Psoas muscle (tissue), 8 donors: Measurements from ENCODE around the gene OPTC. TPM values are rescaled to one million over a fixed set of nuclear protein-coding genes. Genes with fewer than 3 reads are reported as not detected.

ENCODE experiments used
- ATAC-seq, 4 donors: fragments of 200-7000 bp; cut with Tn5 transposase; one replicate each; pipeline ENCODE4 v1.9.1; 2020; ENCODE audit warnings: moderate library complexity in 3 of 4, mild to moderate bottlenecking in 2 of 4
- DNase-seq, 2 donors: peaks; one replicate each; pipeline ENCODE4 v3.0.0-alpha.2; 2020
- H3K27ac ChIP-seq: fragments of 200-600 bp; one replicate; pipeline ENCODE4 v1.8.0; 2022
- H3K27me3 ChIP-seq, 3 donors: fragments of 200-600 bp in 1 of 3; one replicate each; pipeline versions ENCODE4 v1.6.1 to v1.8.0; 2013 to 2022; ENCODE audit warnings: low read length in 2 of 3, mild to moderate bottlenecking in 2 of 3, moderate library complexity in 1 of 3; ENCODE audit not compliant: insufficient read depth in 3 of 3
- H3K36me3 ChIP-seq, 2 donors: fragments of 200-600 bp in 1 of 2; one replicate each; pipeline versions ENCODE4 v1.6.1 to v1.8.0; 2013 to 2022; ENCODE audit warnings: low read depth in 1 of 2, mild to moderate bottlenecking in 1 of 2, moderate library complexity in 1 of 2; ENCODE audit not compliant: insufficient read depth in 1 of 2
- H3K4me1 ChIP-seq: fragments of 200-600 bp; one replicate; pipeline ENCODE4 v1.8.0; 2022
- H3K4me3 ChIP-seq: fragments of 200-600 bp; one replicate; pipeline ENCODE4 v1.8.0; 2022; ENCODE audit warnings: mild to moderate bottlenecking
- H3K9me3 ChIP-seq: fragments of 200-600 bp; one replicate; pipeline ENCODE4 v1.8.0; 2022
- CTCF ChIP-seq: fragments of 200-600 bp; IDR thresholded peaks from one replicate; pipeline ENCODE4 v1.8.0; 2022; ENCODE audit warnings: antibody characterized with exemption
- WGBS, 3 donors: extraction: QIAGEN DNeasy Blood & Tissue Kit; methylation state at CpG; one replicate each; pipeline versions ENCODE4 v1.1.6 to v1.1.7; 2013; 5-methylcytosine and 5-hydroxymethylcytosine counted together
- intact Hi-C, 2 donors: fragments of 100-400 bp; cut with DNase I; formaldehyde crosslinking; loops; one replicate each; pipeline versions ENCODE4 v1.11.0 to v1.14.2; 2022
- polyA plus RNA-seq, 3 donors: library from polyadenylated mRNA; stranded (reverse); fragments of 200-250 nt; gene quantifications; one replicate each; pipeline ENCODE4 v1.2.3, GENCODE V29; 2013
- total RNA-seq, 4 donors: library from RNA; stranded (reverse); fragmentation: NEBNext Ultra II Directional in 2 of 4; extraction: Animal tissue kit (Norgen Biotek cat#: 25700) in 2 of 4; gene quantifications; one replicate each; pipeline versions ENCODE4 v1.2.1 to v1.2.4, GENCODE V29; 2021 to 2023
- donor health status: healthy with polysubstance abuse.
- donor health status: DM: no; HTN: no; CAD: no; lungs with moderate emphysema.
- donor health status: Bipolar disorder and iron deficiency.
- donor health status: healthy.
- donor health status: DM: yes; HTN: yes; CAD: no.
- donor health status: DM: no; HTN: no; CAD: no.
- donor health status: DM: no; HTN: no; CAD: no.
- donor health status: DM: yes; HTN: yes; CAD: no.

Gene OPTC
- total and polyA plus RNA-seq, 7 donors = not detected

- DNase-seq (no peak), ATAC-seq (no peak)
- no peaks in the 10 kb centered on the region for H3K9me3 ChIP-seq
- intact Hi-C loops = no loop called here
- H3K4me3 ChIP-seq = no peak overlapping the region
- no peak overlapping the region for H3K27ac ChIP-seq
- TF ChIP-seq CTCF = no peak
- H3K4me1 ChIP-seq = peaks cover 6% of the 10 kb centered on the region
- WGBS, 3 donors = 94 to 100% (median 95%) methylated on average over 1 of the region's 1 CpG
- no peaks in the 10 kb centered on the region for H3K36me3 ChIP-seq
- no peaks in the 10 kb centered on the region for H3K27me3 ChIP-seq
These were observed 56.9 kb downstream of the OPTC start for GRCh38 chr1:203550846-203551245.

- intact Hi-C loops = no loop called here
- ATAC-seq (no peak), DNase-seq (no peak)
- H3K9me3 ChIP-seq = no peaks in the 10 kb centered on the region
- no peaks in the 10 kb centered on the region for H3K36me3 ChIP-seq
- no peak overlapping the region for H3K4me3 ChIP-seq
- H3K4me1 ChIP-seq = peaks cover 14% of the 10 kb centered on the region
- TF ChIP-seq CTCF = no peak
- 96 to 98% (median 98%) methylated on average over 5 of the region's 5 CpGs for WGBS, 3 donors
- no peaks in the 10 kb centered on the region for H3K27me3 ChIP-seq
- no peak overlapping the region for H3K27ac ChIP-seq
These were observed 57.6 kb downstream of the OPTC start for GRCh38 chr1:203551550-203551949.

GRCh38 chr1:203553496-203553895 lies 59.5 kb downstream of the OPTC start:
- TF ChIP-seq CTCF = no peak
- H3K27ac ChIP-seq = no peak overlapping the region
- H3K4me3 ChIP-seq = no peak overlapping the region
- H3K4me1 ChIP-seq = peaks cover 30% of the 10 kb centered on the region
- intact Hi-C loops = no loop called here
- H3K9me3 ChIP-seq = no peaks in the 10 kb centered on the region
- 92 to 95% (median 93%) methylated on average over 4 of the region's 4 CpGs for WGBS, 3 donors
- DNase-seq = no peak
- H3K36me3 ChIP-seq = no peaks in the 10 kb centered on the region
- ATAC-seq = no peak
- no peaks in the 10 kb centered on the region for H3K27me3 ChIP-seq

GRCh38 chr1:203554071-203554470 lies 60.1 kb downstream of the OPTC start:
- DNase-seq (no peak), ATAC-seq (no peak)
- Histone ChIP-seq H3K9me3 (no peaks in the 10 kb centered on the region), H3K4me3 (no peak overlapping the region), H3K4me1 (peaks cover 36% of the 10 kb centered on the region), H3K36me3 (no peaks in the 10 kb centered on the region), H3K27ac (no peak overlapping the region), H3K27me3 (no peaks in the 10 kb centered on the region)
- 86 to 91% (median 90%) methylated on average over 3 of the region's 3 CpGs for WGBS, 3 donors
- TF ChIP-seq CTCF = no peak
- intact Hi-C loops = no loop called here

GRCh38 chr1:203555076-203555475 lies 61.1 kb downstream of the OPTC start:
- 63 to 70% (median 66%) methylated on average over 8 of the region's 8 CpGs for WGBS, 3 donors
- TF ChIP-seq CTCF = no peak
- no peak for ATAC-seq
- intact Hi-C loops = no loop called here
- H3K27ac ChIP-seq = peak overlapping the region; percentile 78
- H3K9me3 ChIP-seq = no peaks in the 10 kb centered on the region
- no peaks in the 10 kb centered on the region for H3K27me3 ChIP-seq
- H3K36me3 ChIP-seq = no peaks in the 10 kb centered on the region
- no peak overlapping the region for H3K4me3 ChIP-seq
- DNase-seq = no peak
- peaks cover 38% of the 10 kb centered on the region for H3K4me1 ChIP-seq
